RPMI7951 (cell line): ENCODE results near the gene SORCS1. TPM values are rescaled to one million over a fixed set of nuclear protein-coding genes. Genes with fewer than 3 reads are reported as not detected.
"Not testable (repeated sequence)": the region's sequence is repeated elsewhere in the genome, so short reads cannot be mapped to it uniquely, and the experiment has no call there.

Experiments
- DNase-seq: peaks from one replicate; pipeline ENCODE4 v3.0.0-alpha.2; 2012; ENCODE audit warnings: low read depth
- total RNA-seq: library from RNA; depleted of rRNA; stranded (reverse); fragments of >200 nt; shearing (Covaris generic); gene quantifications from 2 replicates; pipeline ENCODE4 v1.2.3, GENCODE V29; 2014

Gene SORCS1
- total RNA-seq, 1 experiment from 2014 or later, result under 0.01 TPM

- no peak for DNase-seq
Measured at GRCh38 chr10:106947643-106948042, 216.9 kb downstream of the SORCS1 start.

GRCh38 chr10:106942035-106942662 is 222.4 kb downstream of the SORCS1 start:
- no peak for DNase-seq

- DNase-seq, result no peak
Measured at GRCh38 chr10:106941297-106942034, 223.0 kb downstream of the SORCS1 start.

GRCh38 chr10:106938513-106938912 is 226.0 kb downstream of the SORCS1 start:
- DNase-seq, result no peak

GRCh38 chr10:106935978-106936451 is 228.5 kb downstream of the SORCS1 start:
- DNase-seq, result no peak

GRCh38 chr10:106931853-106932249 is 232.7 kb downstream of the SORCS1 start:
- DNase-seq, result no peak

- no peak for DNase-seq
Measured at GRCh38 chr10:106931159-106931852, 233.2 kb downstream of the SORCS1 start.

GRCh38 chr10:106930751-106931150 is 233.8 kb downstream of the SORCS1 start:
- no peak for DNase-seq

GRCh38 chr10:106929291-106929895 is 235.1 kb downstream of the SORCS1 start:
- no peak for DNase-seq

- DNase-seq, result not testable (repeated sequence)
Measured at GRCh38 chr10:106928151-106928550, 236.4 kb downstream of the SORCS1 start.

GRCh38 chr10:106925191-106925590 is 239.3 kb downstream of the SORCS1 start:
- DNase-seq, result no peak

- DNase-seq, result no peak
Measured at GRCh38 chr10:106920538-106920937, 244.0 kb downstream of the SORCS1 start.

- DNase-seq, result no peak
Measured at GRCh38 chr10:106919871-106920282, 244.6 kb downstream of the SORCS1 start.

GRCh38 chr10:106917452-106918055 is 247.0 kb downstream of the SORCS1 start:
- no peak for DNase-seq

- DNase-seq, result no peak
Measured at GRCh38 chr10:106914016-106914415, 250.5 kb downstream of the SORCS1 start.

- no peak for DNase-seq
Measured at GRCh38 chr10:106913348-106913747, 251.2 kb downstream of the SORCS1 start.

GRCh38 chr10:106911096-106911495 is 253.4 kb downstream of the SORCS1 start:
- no peak for DNase-seq

- DNase-seq, result no peak
Measured at GRCh38 chr10:106910666-106911065, 253.8 kb downstream of the SORCS1 start.

GRCh38 chr10:106908225-106908624 is 256.3 kb downstream of the SORCS1 start:
- no peak for DNase-seq

GRCh38 chr10:106904209-106904608 is 260.3 kb downstream of the SORCS1 start:
- DNase-seq, result no peak

- peak; percentile 0 for DNase-seq
Measured at GRCh38 chr10:106903180-106903579, 261.3 kb downstream of the SORCS1 start.
